ENCODE results near the gene ELF1. TPM values are rescaled to one million over a fixed set of nuclear protein-coding genes. Genes with fewer than 3 reads are reported as not detected.

Gene ELF1
- total RNA-seq, 1 experiment from 2014 or later, result 18.7 TPM

DNA sequence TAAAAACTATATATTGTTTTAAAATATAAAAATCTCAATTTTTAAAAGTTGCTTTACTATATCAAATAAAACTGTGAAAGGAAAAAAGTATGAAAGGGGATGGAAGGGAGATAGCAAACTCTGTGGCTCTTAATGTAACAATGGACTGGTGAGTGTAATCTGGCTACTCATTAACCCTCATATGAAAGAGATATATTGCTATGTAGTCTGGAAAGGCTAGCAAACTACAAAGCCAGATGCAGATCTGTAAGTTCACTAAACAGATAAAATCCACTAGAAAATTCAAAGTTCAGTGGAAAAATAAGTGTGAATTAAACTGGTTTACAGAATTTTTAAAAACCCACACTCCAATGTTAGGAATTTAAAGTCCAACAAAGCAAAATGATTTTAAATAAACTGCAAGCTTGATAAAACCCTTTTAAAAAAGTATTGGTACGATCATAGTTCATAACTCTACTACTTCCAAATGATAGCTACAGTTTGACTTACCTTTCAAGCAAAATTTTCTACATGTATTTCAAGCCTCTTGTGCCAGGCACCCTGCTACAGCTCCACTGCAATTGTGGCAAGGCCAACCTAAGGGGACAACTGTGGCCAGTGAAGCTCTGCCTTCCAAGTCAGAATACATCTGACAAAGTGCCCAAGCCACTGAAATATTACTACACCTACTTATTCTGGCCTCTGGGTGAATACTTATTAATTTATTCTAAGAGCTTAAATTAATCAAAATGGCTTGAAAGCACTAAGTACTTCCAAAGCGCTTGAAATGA, 647 bp upstream of the ELF1 start:
- no peak overlapping the region for H3K27ac Mint-ChIP-seq
- no peaks in the 10 kb centered on the region for H3K27me3 Mint-ChIP-seq (ENCODE audit: low read depth)
- no peaks in the 10 kb centered on the region for H3K9me3 Mint-ChIP-seq
- H3K4me3 Mint-ChIP-seq, result no peak overlapping the region
- DNase-seq (ENCODE audit: low spot score) (no peak), ATAC-seq (peak; percentile 30; the same call in 1 of the 2 replicates)
- ChIA-PET POLR2A (no interaction called here), CTCF (interaction anchor here (0.9 to 1.9 kb wide), 4 partner anchors 36 to 280 kb away, joined by 3 to 9 read pairs (median 4); no protein-coding TSS in a partner anchor)
- H3K36me3 Mint-ChIP-seq, result no peaks in the 10 kb centered on the region
- peaks cover 50% of the 10 kb centered on the region for H3K4me1 Mint-ChIP-seq
- TF ChIP-seq PRRX2 (CRISPR knock-in tag; IDR thresholded peaks at IDR 0.05) (no peak), ATF2 (CRISPR knock-in tag; IDR thresholded peaks at IDR 0.05; ENCODE audit: borderline replicate concordance, low read depth) (no peak), NFATC4 (CRISPR knock-in tag; IDR thresholded peaks at IDR 0.05) (no peak), FOXP1 (CRISPR knock-in tag; IDR thresholded peaks at IDR 0.05; ENCODE audit: borderline replicate concordance) (no peak), CREM (CRISPR knock-in tag; IDR thresholded peaks at IDR 0.05) (no peak), ESRRA (CRISPR knock-in tag; IDR thresholded peaks at IDR 0.05; ENCODE audit: borderline replicate concordance) (no peak), CDX4 (CRISPR knock-in tag; IDR thresholded peaks at IDR 0.05; ENCODE audit: borderline replicate concordance) (no peak), IRF1 (CRISPR knock-in tag; IDR thresholded peaks at IDR 0.05) (no peak)

DNA sequence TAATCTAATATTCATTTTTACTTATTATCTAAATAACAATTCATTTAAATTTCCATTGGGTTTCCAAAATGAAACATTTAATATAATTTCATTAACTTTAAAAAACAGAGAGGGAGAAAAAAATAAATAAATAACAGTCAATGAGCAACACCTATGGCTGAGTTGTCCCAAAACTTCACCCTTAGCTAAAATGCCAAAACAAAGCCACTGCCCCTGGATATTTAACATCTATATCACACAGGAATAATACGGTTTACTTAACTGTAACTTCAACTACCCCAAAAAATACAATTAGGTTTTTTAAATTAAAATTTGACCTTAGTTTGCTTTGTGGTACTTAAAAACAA, 541 bp downstream of the ELF1 start:
- CTCF ChIA-PET, result interaction anchor here (1.8 to 1.9 kb wide), 2 partner anchors 37 to 44 kb away, joined by 6 to 9 read pairs; no protein-coding TSS in a partner anchor
- no peak overlapping the region for H3K27ac Mint-ChIP-seq

More for the DNA sequence above, 541 bp downstream of the ELF1 start:
- Mint-ChIP-seq H3K36me3 (no peaks in the 10 kb centered on the region), H3K27me3 (ENCODE audit: low read depth) (no peaks in the 10 kb centered on the region), H3K9me3 (no peaks in the 10 kb centered on the region), H3K4me3 (no peak overlapping the region), H3K4me1 (peaks cover 59% of the 10 kb centered on the region)
- TF ChIP-seq E2F5 (CRISPR knock-in tag; IDR thresholded peaks at IDR 0.05), result no peak
- no peak for TF ChIP-seq USF1 (CRISPR knock-in tag; IDR thresholded peaks at IDR 0.05)
- TF ChIP-seq FOXJ3 (CRISPR knock-in tag; IDR thresholded peaks at IDR 0.05; ENCODE audit: borderline replicate concordance), result no peak
- no peak for TF ChIP-seq ZNF512 (CRISPR knock-in tag; IDR thresholded peaks at IDR 0.05; ENCODE audit: borderline replicate concordance)
- POLR2A ChIA-PET, result no interaction called here
- DNase-seq (ENCODE audit: low spot score) (no peak), ATAC-seq (no peak)

Data from WTC11 (cell line).